Activated T-cell treated with anti-CD3 and anti-CD28 coated beads for 24 hours (primary cell): ENCODE measurements around the gene SLCO2A1.
"Not testable (repeated sequence)": the region's sequence is repeated elsewhere in the genome, so short reads cannot be mapped to it uniquely, and the experiment has no call there.

Experiments
- DNase-seq: peaks from one replicate; pipeline ENCODE4 v3.0.0-alpha.2; 2020; ENCODE audit warnings: low read depth

Gene SLCO2A1

DNA sequence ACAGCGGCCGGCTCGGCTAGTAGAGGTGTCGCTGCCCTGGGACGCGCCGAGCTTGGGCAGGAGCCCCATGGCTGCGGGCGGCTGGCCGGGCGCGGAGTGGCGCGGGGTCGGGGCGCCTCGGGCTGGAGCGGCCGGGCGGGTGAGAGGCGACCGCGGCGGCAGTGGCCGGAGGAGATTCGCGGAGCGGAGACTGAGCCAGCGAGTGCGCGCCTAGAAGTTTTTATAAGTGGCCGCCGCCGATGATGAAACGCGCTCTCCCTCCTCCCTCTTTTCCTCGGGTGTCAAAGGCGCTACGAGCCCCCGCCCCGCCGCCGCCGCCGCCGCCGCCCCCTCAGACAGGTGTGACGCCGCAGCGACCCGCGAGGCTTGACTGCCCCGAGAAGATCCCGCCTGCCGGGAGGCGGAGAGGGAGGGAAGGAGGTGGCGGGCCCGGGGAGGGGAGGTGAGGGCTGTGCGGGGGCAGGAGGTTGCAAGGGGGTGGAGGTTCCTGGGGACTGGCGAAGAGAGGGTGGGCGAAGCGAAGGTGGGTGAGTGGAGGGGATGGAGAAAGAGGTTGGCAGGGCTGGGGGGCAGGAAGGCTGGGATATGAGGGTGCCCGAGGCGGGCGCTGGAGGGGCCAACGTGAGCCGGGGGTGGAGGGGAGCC lies at the start of gene SLCO2A1:
SLCO2A1 (minus strand) TSS at position 192 of the 645 bp plus-strand sequence; CDS start at position 69, 123 bp downstream.
- DNase-seq = no peak

DNA sequence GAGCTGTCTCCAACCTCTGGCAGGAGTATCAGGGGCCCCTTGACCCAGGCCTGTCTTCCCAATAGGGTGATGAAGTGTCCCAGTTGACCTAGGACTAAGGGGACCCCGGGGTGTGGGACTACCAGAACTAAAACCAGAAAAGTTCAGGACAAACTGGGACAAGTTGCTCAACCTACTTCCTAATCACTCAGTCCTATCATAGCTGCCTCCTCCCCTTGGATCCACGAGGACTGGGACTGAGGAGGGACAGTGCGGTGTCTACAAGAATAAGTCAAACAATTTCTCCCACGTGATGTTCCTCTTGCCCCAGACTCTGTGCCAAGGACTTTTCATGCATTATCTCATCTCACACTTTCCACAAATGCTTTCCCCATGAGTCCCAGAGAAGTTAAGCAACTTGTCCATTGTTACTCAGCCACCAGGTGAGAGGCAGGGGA lies 49.4 kb upstream of the SLCO2A1 start:
- no peak for DNase-seq

- DNase-seq = no peak
These were observed 48.6 kb upstream of the SLCO2A1 start for GRCh38 chr3:134078169-134078831.

- DNase-seq = no peak
These were observed 48.0 kb upstream of the SLCO2A1 start for GRCh38 chr3:134077649-134078161.

DNA sequence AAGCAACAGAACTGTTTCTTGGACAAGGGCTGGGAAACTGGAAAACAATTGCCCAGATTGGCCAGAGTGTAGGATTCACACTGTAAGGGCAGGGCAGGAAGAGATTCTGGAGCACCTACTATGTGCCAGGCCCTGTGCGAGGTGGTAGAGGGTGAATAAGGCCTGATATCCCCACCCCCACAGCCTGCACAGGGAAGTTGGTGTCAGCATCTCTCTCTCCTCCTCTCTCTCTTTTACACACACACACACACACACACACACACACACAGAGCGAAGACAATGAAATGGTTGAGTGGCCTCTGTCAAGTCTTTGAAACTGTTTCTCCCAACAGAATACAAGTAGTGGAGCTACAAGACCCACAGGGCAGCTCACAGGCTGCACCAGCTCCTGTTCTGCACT lies 47.1 kb upstream of the SLCO2A1 start:
- no peak for DNase-seq

GRCh38 chr3:134075846-134076245 lies 46.1 kb upstream of the SLCO2A1 start:
- no peak for DNase-seq

DNA sequence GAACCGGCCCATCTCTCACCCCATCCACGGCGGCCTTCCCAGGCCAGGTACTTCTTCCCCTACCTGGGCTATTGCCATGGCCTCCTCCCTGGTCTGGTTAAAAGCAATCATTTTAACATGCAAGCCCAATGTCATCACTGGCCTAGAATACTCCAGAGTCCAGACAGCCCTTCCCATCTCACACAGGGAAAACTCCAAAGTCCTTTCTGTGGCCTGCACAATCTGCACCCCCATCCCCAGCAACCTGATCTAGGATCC lies 45.8 kb upstream of the SLCO2A1 start:
- DNase-seq = no peak

DNA sequence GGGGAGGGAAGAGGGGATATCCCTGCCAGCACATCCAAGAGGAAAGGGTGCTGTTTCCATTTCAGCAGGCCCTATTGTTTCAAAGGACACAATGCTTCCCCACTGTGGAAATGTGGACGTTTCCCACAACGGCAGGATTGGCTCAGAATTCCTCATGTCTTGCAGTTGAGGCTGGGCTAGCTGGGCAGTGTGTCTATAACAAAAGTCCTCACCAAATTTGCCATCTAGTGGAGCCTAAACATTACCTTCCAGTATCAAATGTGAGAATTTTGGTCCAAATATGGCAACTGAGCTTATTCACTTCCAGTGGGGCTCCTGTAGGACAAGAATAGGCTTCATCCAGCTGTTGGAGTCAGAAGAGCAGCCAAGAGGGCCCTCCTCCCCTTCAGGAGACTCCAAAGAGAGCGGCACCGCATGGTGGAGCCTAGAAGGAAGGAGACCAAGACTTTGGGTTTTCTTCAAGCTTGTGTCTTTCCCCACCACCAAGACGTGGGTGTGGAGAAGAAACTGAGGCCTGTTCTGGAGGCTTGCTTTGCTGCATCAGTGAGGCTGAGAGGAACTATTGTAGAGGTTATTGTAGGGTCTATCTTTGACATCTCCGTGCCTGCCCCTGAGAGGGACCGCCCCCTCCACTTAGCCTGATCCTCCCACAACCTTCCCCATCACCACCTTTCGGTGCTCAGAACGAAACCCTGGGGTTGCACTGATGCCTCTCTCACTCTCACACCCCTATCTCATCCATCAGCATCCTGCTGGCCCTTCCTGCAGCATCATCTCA lies 45.3 kb upstream of the SLCO2A1 start:
- DNase-seq = no peak

GRCh38 chr3:134074001-134074789 lies 44.5 kb upstream of the SLCO2A1 start:
- no peak for DNase-seq

DNA sequence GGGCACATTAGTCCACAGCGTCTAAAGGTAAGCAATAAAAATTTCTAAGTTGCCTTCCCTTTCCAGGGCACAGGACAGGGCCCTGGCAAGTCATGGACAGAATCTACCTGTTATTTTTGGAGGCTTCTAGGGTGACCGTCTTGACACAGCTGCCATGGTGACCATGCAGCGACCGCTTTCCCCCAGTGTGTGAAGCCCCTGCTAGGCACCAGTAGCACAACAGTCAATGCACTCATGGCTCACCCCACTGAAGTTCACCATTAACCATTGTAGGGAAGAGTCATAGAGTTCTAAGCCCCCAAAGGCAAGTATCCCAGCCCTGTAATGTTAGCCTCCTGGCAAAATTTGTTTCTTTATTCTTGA lies 43.8 kb upstream of the SLCO2A1 start:
- DNase-seq = no peak

- no peak for DNase-seq
These were observed 43.3 kb upstream of the SLCO2A1 start for GRCh38 chr3:134072881-134073582.

DNA sequence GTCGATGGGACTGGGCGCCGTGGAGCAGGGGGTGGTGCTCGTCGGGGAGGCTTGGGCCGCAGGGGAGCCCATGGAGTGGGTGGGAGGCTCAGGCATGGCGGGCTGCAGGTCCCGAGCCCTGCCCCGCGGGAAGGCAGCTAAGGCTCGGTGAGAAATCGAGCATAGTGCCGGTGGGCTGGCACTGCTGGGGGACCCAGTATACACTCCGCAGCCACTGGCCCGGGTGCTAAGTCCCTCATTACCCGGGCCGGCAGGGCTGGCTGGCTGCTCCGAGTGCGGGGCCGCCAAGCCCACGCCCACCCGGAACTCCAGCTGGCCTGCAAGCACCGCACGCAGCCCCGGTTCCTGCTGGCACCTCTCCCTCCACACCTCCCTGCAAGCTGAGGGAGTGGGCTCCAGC lies 40.6 kb upstream of the SLCO2A1 start:
- DNase-seq = not testable (repeated sequence)

DNA sequence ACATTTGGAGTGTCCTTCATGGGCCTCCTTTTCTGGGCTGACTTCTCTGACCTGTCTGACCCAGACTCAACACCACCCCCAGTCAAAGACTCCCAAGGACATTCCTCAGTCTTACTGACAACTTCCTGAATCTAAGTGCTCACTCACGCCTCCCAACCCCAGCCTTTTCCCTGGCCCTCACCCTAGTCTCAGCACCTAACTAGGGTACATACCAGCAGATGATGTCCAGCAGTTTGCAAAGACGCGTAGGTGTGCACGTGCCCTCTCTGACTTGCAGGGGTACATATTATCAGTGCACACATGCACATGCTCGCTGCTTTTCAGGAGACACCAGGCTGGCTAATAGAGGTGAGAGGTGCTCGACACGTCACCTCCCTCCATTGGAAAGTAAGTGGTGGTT lies 38.7 kb upstream of the SLCO2A1 start:
- no peak for DNase-seq

DNA sequence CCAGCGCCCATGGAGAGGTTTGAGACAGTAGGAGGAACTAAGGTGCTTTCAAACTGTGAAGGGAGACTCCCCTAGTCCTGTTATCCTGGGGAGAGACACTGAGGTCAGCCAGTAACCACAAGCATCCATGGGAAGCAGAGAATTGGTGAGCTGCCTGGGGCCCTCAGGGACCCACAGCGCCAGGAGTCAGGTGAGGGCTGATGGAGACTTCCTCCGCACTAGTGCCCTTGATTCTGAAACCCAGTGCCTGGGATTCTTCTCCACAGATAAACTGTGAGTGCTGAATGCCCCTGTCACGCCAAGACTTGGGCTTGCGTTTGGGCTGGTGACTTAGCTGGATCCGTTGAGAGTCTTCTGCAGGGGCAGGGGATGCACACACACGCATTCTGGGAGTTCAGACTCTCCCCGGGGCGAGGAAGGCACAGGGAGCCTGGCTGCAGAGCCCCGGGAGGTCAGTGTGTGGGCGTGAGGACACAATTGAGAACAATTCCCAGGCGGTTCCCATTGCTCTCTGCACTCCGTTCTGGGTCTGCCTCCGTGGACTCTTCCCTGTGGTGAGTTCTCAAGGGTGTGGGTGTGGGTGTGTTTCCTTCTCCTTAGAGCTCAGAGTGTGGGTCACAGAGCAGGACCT lies 37.9 kb upstream of the SLCO2A1 start:
- DNase-seq = no peak

DNA sequence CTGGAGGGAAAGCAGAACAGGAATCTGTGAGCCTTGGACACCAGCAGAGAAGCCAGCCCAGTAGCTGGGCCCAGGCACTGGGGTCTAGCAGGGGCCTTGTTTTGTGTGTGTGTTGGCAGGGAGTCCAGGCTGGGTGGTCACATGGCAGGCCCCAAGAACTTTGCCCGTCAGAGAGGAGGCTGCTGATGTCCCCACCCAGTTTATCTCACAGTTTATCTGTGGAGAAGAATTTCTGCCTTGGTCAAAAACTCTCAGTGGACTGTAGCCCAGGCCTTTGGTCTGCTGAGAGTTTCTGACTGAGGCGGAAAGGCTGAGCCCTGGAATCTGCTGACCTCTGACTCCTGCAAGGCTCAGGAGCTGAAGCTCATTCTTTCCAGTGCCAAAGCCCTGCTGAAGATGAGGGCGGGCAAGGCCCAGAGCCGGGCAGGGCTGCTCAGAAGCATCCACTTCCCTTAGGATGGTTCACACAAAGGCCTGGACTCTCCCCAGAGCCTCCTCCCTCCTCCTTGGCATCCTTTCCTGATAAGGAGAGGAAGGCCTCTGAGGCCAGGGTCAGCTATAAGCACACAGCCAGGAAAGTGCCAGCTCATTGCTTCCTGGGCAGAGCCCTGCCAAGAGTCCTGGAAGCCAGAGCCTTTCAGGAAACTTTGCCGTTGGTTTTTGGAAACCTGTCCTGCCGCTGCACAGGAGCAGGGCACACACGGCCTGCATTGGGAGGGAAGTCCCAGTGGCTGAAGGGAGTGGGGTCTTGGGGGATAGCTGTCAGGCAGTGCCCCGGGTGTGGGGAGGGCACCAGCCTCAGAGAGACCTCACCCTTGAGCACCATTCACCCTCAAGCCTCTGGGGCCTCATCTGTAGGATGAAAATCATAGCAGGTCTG lies 37.2 kb upstream of the SLCO2A1 start:
- no peak for DNase-seq

- no peak for DNase-seq
These were observed 36.4 kb upstream of the SLCO2A1 start for GRCh38 chr3:134066158-134066541.

- DNase-seq = no peak
These were observed 35.8 kb upstream of the SLCO2A1 start for GRCh38 chr3:134065252-134066157.

DNA sequence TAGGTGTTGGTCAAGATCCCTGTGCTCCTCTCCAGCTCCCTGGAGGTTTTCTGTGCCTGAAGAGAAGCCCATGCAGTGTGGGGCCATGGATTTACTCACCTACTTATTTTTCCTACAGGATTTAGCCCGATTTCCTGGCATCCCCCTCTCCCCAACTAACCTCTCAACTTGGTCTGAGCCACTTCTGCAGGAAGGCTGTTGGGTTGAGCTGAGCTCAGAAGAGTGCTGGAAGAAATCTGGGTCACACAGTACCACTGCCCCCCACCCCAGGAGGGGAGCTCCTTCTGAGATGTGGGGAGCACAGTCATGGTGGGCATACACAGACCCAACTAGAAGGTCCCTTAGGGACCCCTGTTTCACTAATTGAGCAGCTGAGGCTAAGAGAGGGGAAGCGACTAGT lies 34.4 kb upstream of the SLCO2A1 start:
- no peak for DNase-seq

- DNase-seq = no peak
These were observed 31.7 kb upstream of the SLCO2A1 start for GRCh38 chr3:134061401-134061800.
